Measurements from ENCODE around the gene RAB27B.
"Not testable (repeated sequence)": the region's sequence is repeated elsewhere in the genome, so short reads cannot be mapped to it uniquely, and the experiment has no call there.

RAB27B gene

GRCh38 chr18:54802178-54802577, 26.1 kb upstream of the RAB27B start:
- no peak overlapping the region for H3K4me3 ChIP-seq (ENCODE audit: control insufficient read depth, low read depth, low read length)
- no peak for DNase-seq (ENCODE audit: low read depth)
- TF ChIP-seq CTCF (IDR thresholded peaks at IDR 0.05; ENCODE audit: control insufficient read depth, insufficient read depth, low read depth, low read length, missing control alignments), result no peak

- H3K4me3 ChIP-seq (ENCODE audit: control insufficient read depth, low read depth, low read length), result no peak overlapping the region
- TF ChIP-seq CTCF (IDR thresholded peaks at IDR 0.05; ENCODE audit: control insufficient read depth, insufficient read depth, low read depth, low read length, missing control alignments), result no peak
- no peak for DNase-seq (ENCODE audit: low read depth)
Measured at GRCh38 chr18:54802686-54803395, 25.4 kb upstream of the RAB27B start.

- no peak overlapping the region for H3K4me3 ChIP-seq (ENCODE audit: control insufficient read depth, low read depth, low read length)
- TF ChIP-seq CTCF (IDR thresholded peaks at IDR 0.05; ENCODE audit: control insufficient read depth, insufficient read depth, low read depth, low read length, missing control alignments), result no peak
- peak; percentile 48 for DNase-seq (ENCODE audit: low read depth)
Measured at GRCh38 chr18:54805571-54806334, 22.5 kb upstream of the RAB27B start.

GRCh38 chr18:54806526-54806925, 21.8 kb upstream of the RAB27B start:
- DNase-seq (ENCODE audit: low read depth), result no peak
- H3K4me3 ChIP-seq (ENCODE audit: control insufficient read depth, low read depth, low read length), result no peak overlapping the region
- no peak for TF ChIP-seq CTCF (IDR thresholded peaks at IDR 0.05; ENCODE audit: control insufficient read depth, insufficient read depth, low read depth, low read length, missing control alignments)

GRCh38 chr18:54807303-54807702, 21.0 kb upstream of the RAB27B start:
- TF ChIP-seq CTCF (IDR thresholded peaks at IDR 0.05; ENCODE audit: control insufficient read depth, insufficient read depth, low read depth, low read length, missing control alignments), result no peak
- H3K4me3 ChIP-seq (ENCODE audit: control insufficient read depth, low read depth, low read length), result no peak overlapping the region
- DNase-seq (ENCODE audit: low read depth), result no peak

- not testable (repeated sequence) for DNase-seq (ENCODE audit: low read depth); H3K4me3 ChIP-seq (ENCODE audit: control insufficient read depth, low read depth, low read length)
Measured at GRCh38 chr18:54810662-54811061, 17.6 kb upstream of the RAB27B start.

- H3K4me3 ChIP-seq (ENCODE audit: control insufficient read depth, low read depth, low read length), result no peak overlapping the region
- no peak for DNase-seq (ENCODE audit: low read depth)
- no peak for TF ChIP-seq CTCF (IDR thresholded peaks at IDR 0.05; ENCODE audit: control insufficient read depth, insufficient read depth, low read depth, low read length, missing control alignments)
Measured at GRCh38 chr18:54812885-54813284, 15.4 kb upstream of the RAB27B start.

Data from AG09309 (cell line).